ENCODE measurements around the gene CACNA1S. TPM values are rescaled to one million over a fixed set of nuclear protein-coding genes. Genes with fewer than 3 reads are reported as not detected.

Gene CACNA1S
- total RNA-seq, 1 experiment from 2014 or later, result 0.02 TPM

DNA sequence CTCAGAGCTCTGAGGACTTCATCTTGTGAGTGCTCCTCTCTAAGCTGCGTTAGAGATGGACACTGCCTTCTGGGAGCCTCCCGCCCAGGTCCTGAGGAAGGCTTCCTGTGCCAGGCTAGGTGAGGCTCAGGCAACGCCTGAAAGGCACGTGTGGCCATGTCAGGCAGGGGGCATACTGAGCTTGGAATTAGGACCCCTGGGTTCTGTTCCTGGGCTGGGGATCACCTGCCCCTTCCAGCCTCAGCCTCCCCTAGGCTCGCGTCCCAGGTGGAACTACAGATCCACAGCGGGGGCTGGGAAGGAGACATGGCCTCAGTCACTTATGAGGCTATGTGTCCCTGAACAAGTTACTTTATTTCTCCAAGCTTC is 24.8 kb upstream of the CACNA1S start:
- ATAC-seq (no peak), DNase-seq (ENCODE audit: low spot score) (no peak)
- H3K27ac Mint-ChIP-seq, result no peak overlapping the region
- 0 out of 2 replicates have a peak, but pooled peaks cover 3% of the 10 kb centered on the region for H3K9me3 Mint-ChIP-seq
- no peak for TF ChIP-seq ZNF416 (CRISPR knock-in tag; IDR thresholded peaks at IDR 0.05)
- TF ChIP-seq GRHL2 (CRISPR knock-in tag; IDR thresholded peaks at IDR 0.05; ENCODE audit: insufficient replicate concordance, severe bottlenecking), result no peak
- TF ChIP-seq EMX1 (CRISPR knock-in tag; IDR thresholded peaks at IDR 0.05), result no peak
- TF ChIP-seq, protein P1, sequence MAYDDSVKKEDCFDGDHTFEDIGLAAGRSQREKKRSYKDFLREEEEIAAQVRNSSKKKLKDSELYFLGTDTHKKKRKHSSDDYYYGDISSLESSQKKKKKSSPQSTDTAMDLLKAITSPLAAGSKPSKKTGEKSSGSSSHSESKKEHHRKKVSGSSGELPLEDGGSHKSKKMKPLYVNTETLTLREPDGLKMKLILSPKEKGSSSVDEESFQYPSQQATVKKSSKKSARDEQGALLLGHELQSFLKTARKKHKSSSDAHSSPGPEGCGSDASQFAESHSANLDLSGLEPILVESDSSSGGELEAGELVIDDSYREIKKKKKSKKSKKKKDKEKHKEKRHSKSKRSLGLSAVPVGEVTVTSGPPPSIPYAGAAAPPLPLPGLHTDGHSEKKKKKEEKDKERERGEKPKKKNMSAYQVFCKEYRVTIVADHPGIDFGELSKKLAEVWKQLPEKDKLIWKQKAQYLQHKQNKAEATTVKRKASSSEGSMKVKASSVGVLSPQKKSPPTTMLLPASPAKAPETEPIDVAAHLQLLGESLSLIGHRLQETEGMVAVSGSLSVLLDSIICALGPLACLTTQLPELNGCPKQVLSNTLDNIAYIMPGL (CRISPR knock-in tag; IDR thresholded peaks at IDR 0.05), result no peak
- TF ChIP-seq, protein P2, sequence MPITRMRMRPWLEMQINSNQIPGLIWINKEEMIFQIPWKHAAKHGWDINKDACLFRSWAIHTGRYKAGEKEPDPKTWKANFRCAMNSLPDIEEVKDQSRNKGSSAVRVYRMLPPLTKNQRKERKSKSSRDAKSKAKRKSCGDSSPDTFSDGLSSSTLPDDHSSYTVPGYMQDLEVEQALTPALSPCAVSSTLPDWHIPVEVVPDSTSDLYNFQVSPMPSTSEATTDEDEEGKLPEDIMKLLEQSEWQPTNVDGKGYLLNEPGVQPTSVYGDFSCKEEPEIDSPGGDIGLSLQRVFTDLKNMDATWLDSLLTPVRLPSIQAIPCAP (CRISPR knock-in tag; IDR thresholded peaks at IDR 0.05), result no peak
- TF ChIP-seq, protein P3, sequence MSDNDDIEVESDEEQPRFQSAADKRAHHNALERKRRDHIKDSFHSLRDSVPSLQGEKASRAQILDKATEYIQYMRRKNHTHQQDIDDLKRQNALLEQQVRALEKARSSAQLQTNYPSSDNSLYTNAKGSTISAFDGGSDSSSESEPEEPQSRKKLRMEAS (CRISPR knock-in tag; IDR thresholded peaks at IDR 0.05), result no peak
- TF ChIP-seq, protein P4, sequence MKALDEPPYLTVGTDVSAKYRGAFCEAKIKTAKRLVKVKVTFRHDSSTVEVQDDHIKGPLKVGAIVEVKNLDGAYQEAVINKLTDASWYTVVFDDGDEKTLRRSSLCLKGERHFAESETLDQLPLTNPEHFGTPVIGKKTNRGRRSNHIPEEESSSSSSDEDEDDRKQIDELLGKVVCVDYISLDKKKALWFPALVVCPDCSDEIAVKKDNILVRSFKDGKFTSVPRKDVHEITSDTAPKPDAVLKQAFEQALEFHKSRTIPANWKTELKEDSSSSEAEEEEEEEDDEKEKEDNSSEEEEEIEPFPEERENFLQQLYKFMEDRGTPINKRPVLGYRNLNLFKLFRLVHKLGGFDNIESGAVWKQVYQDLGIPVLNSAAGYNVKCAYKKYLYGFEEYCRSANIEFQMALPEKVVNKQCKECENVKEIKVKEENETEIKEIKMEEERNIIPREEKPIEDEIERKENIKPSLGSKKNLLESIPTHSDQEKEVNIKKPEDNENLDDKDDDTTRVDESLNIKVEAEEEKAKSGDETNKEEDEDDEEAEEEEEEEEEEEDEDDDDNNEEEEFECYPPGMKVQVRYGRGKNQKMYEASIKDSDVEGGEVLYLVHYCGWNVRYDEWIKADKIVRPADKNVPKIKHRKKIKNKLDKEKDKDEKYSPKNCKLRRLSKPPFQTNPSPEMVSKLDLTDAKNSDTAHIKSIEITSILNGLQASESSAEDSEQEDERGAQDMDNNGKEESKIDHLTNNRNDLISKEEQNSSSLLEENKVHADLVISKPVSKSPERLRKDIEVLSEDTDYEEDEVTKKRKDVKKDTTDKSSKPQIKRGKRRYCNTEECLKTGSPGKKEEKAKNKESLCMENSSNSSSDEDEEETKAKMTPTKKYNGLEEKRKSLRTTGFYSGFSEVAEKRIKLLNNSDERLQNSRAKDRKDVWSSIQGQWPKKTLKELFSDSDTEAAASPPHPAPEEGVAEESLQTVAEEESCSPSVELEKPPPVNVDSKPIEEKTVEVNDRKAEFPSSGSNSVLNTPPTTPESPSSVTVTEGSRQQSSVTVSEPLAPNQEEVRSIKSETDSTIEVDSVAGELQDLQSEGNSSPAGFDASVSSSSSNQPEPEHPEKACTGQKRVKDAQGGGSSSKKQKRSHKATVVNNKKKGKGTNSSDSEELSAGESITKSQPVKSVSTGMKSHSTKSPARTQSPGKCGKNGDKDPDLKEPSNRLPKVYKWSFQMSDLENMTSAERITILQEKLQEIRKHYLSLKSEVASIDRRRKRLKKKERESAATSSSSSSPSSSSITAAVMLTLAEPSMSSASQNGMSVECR (CRISPR knock-in tag; IDR thresholded peaks at IDR 0.05; ENCODE audit: borderline replicate concordance), result no peak
- no peak for TF ChIP-seq TP53 (CRISPR knock-in tag; IDR thresholded peaks at IDR 0.05)
- no peak for TF ChIP-seq ZNF423 (CRISPR knock-in tag; IDR thresholded peaks at IDR 0.05)
- TF ChIP-seq, protein P5, sequence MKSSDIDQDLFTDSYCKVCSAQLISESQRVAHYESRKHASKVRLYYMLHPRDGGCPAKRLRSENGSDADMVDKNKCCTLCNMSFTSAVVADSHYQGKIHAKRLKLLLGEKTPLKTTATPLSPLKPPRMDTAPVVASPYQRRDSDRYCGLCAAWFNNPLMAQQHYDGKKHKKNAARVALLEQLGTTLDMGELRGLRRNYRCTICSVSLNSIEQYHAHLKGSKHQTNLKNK (CRISPR knock-in tag; IDR thresholded peaks at IDR 0.05), result no peak
- no peak for TF ChIP-seq ZNF281 (CRISPR knock-in tag; IDR thresholded peaks at IDR 0.05)
- TF ChIP-seq MLX (CRISPR knock-in tag; IDR thresholded peaks at IDR 0.05), result no peak
- H3K4me1 Mint-ChIP-seq, result no peaks in the 10 kb centered on the region
- peaks cover 35% of the 10 kb centered on the region for H3K36me3 Mint-ChIP-seq
- ChIA-PET POLR2A (no interaction called here), CTCF (interaction anchor here (1.0 to 1.3 kb wide), 3 partner anchors 12 to 157 kb away, joined by 4 to 5 read pairs (median 4); no protein-coding TSS in a partner anchor)
- no peaks in the 10 kb centered on the region; the same call in 1 of the 2 replicates for H3K27me3 Mint-ChIP-seq (ENCODE audit: low read depth)
- H3K4me3 Mint-ChIP-seq, result no peak overlapping the region

DNA sequence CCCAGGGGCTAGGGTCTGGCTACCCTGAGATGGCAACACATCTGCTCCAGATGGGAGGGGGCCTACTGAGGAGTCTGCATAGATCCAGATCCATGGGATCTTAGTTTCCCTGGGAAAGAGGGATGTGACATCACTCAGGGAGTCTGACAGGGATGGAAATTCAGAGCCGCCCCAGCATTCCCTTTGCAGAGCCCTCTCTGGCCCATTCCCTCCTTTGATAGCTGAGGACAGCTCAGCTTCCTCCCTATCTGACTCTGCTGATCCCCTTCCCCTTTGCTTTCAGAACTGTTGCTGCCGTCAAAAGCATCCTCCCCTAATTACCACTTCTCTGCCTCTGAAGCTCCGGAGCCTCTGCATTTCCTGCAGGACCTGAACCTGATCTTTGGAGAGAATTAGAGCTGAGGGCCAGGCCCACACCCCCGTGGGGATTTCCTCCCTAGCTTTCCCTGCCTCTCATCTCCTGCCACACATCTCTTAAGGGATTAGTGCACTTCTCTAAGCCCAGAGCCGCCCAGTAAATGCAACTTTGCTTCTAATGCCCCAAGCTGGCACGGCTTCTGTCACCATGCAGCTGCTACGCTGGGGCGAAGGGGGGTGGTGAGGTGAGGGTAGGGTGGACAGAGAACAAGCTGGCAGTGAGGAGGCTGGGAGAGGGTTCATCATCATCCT is 24.3 kb upstream of the CACNA1S start:
- Mint-ChIP-seq H3K27me3 (ENCODE audit: low read depth) (no peaks in the 10 kb centered on the region; the same call in 1 of the 2 replicates), H3K36me3 (peaks cover 30% of the 10 kb centered on the region), H3K27ac (no peak overlapping the region), H3K4me1 (no peaks in the 10 kb centered on the region), H3K4me3 (no peak overlapping the region), H3K9me3 (0 out of 2 replicates have a peak, but pooled peaks cover 3% of the 10 kb centered on the region)
- no peak for ATAC-seq
- DNase-seq (ENCODE audit: low spot score), result no peak
- ChIA-PET POLR2A (no interaction called here), CTCF (interaction anchor here (1.0 to 1.3 kb wide), 2 partner anchors 13 to 48 kb away, joined by 4 to 5 read pairs; no protein-coding TSS in a partner anchor)
- TF ChIP-seq JUN (CRISPR knock-in tag; IDR thresholded peaks at IDR 0.05), result no peak
- no peak for TF ChIP-seq SP1 (CRISPR knock-in tag; conservative IDR thresholded peaks at IDR 0.05)
- TF ChIP-seq ZBTB43 (CRISPR knock-in tag; IDR thresholded peaks at IDR 0.05), result no peak
- no peak for TF ChIP-seq NR3C1 (CRISPR knock-in tag; conservative IDR thresholded peaks at IDR 0.05; ENCODE audit: low read depth)
- no peak for TF ChIP-seq ZNF219 (CRISPR knock-in tag; IDR thresholded peaks at IDR 0.05; ENCODE audit: borderline replicate concordance)
- no peak for TF ChIP-seq IRF2 (CRISPR knock-in tag; IDR thresholded peaks at IDR 0.05; ENCODE audit: borderline replicate concordance, low read depth)
- no peak for TF ChIP-seq SMAD4 (CRISPR knock-in tag; IDR thresholded peaks at IDR 0.05)

Data from WTC11 (cell line).